ENCODE measurements around the gene POU3F1.
"Not testable (repeated sequence)": the region's sequence is repeated elsewhere in the genome, so short reads cannot be mapped to it uniquely, and the experiment has no call there.

POU3F1 gene

GRCh38 chr1:38047603-38048141 lies 1.1 kb upstream of the POU3F1 start:
- DNase-seq (ENCODE audit: low read depth in 2 of 3, low spot score in 2 of 3), result no peak

GRCh38 chr1:38046884-38047602 lies 450 bp upstream of the POU3F1 start:
- peak in 2 of 3 experiments; percentile 43 to 61 for DNase-seq (ENCODE audit: low read depth in 2 of 3, low spot score in 2 of 3)

- no peak for DNase-seq (ENCODE audit: low read depth in 2 of 3, low spot score in 2 of 3)
Observed at GRCh38 chr1:38045401-38046332, 926 bp downstream of the POU3F1 start.

GRCh38 chr1:38044221-38045215 lies 2.1 kb downstream of the POU3F1 start:
- no peak for DNase-seq (ENCODE audit: low read depth in 2 of 3, low spot score in 2 of 3)

GRCh38 chr1:38043036-38043747 lies 3.4 kb downstream of the POU3F1 start:
- no peak for DNase-seq (ENCODE audit: low read depth in 2 of 3, low spot score in 2 of 3)

- DNase-seq (ENCODE audit: low read depth in 2 of 3, low spot score in 2 of 3), result no peak
Observed at GRCh38 chr1:38041936-38042834, 4.4 kb downstream of the POU3F1 start.

GRCh38 chr1:38039331-38040088 lies 7.1 kb downstream of the POU3F1 start:
- no peak for DNase-seq (ENCODE audit: low read depth in 2 of 3, low spot score in 2 of 3)

- no peak for DNase-seq (ENCODE audit: low read depth in 2 of 3, low spot score in 2 of 3)
Observed at GRCh38 chr1:38038861-38039260, 7.7 kb downstream of the POU3F1 start.

- DNase-seq (ENCODE audit: low read depth in 2 of 3, low spot score in 2 of 3), result no peak
Observed at GRCh38 chr1:38037221-38037939, 9.2 kb downstream of the POU3F1 start.

- no peak for DNase-seq (ENCODE audit: low read depth in 2 of 3, low spot score in 2 of 3)
Observed at GRCh38 chr1:38034871-38035270, 11.7 kb downstream of the POU3F1 start.

- not testable (repeated sequence) for DNase-seq (ENCODE audit: low read depth in 2 of 3, low spot score in 2 of 3)
Observed at GRCh38 chr1:38032992-38033391, 13.6 kb downstream of the POU3F1 start.

- DNase-seq (ENCODE audit: low read depth in 2 of 3, low spot score in 2 of 3), result no peak
Observed at GRCh38 chr1:38031513-38031866, 15.1 kb downstream of the POU3F1 start.

- DNase-seq (ENCODE audit: low read depth in 2 of 3, low spot score in 2 of 3), result no peak
Observed at GRCh38 chr1:38030596-38031512, 15.7 kb downstream of the POU3F1 start.

- DNase-seq (ENCODE audit: low read depth in 2 of 3, low spot score in 2 of 3), result peak; percentile 46 to 61 (median 53)
Observed at GRCh38 chr1:38029685-38030511, 16.7 kb downstream of the POU3F1 start.

- DNase-seq (ENCODE audit: low read depth in 2 of 3, low spot score in 2 of 3), result no peak
Observed at GRCh38 chr1:38029081-38029681, 17.4 kb downstream of the POU3F1 start.

Data from activated CD8-positive, alpha-beta memory T cell treated with anti-CD3 and anti-CD28 coated beads for 48 hours (primary cell).